T1000 (cell line): Measurements from ENCODE around the gene FTHL17.

Experiments used
- DNase-seq: peaks from one replicate; lab custom pipeline; 2025; ENCODE audit warnings: mixed read lengths; lab: John Stamatoyannopoulos, UW

FTHL17 gene

GRCh38 chrX:31038575-31039326, 33.1 kb downstream of the FTHL17 start:
- no peak for DNase-seq

- no peak for DNase-seq
These were observed 34.9 kb downstream of the FTHL17 start for GRCh38 chrX:31036895-31037294.

DNA sequence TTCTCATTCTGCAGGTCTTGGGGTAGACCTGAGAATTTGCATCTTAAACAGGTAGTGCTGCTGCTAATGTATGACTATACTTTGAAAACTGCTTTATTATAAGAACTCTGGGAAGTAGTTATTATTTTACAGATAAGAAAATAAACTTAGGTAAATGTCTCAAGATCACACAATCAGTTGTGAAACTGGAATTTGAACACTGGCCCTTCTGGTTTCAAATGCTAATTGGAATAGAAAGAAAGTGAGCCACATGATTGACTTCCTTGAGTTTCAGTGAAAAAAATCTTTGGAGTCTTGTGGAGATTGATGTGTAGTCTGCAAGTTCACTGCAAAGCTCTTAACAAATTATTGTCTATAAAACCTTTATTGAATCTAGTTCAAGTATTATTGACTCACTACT, 44.5 kb downstream of the FTHL17 start:
- DNase-seq = no peak

DNA sequence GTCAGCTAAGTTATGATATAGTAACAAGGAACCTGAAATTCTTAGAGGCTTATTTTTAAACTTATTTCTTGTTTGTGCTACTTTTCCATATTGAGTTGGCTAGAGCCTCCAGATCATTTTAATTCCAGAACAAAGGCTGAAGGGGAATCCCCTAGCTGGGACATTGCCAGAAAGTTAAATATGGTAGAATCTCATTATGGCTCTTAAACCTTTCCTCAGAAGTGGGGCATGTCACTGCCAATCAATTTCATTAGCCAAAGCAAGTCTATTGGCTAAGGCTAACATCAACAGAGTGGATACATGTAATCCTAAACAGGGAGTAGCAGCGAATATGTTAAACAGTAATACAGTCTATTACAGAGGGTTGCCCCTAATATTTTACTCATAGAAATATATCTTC, 47.0 kb downstream of the FTHL17 start:
- no peak for DNase-seq

DNA sequence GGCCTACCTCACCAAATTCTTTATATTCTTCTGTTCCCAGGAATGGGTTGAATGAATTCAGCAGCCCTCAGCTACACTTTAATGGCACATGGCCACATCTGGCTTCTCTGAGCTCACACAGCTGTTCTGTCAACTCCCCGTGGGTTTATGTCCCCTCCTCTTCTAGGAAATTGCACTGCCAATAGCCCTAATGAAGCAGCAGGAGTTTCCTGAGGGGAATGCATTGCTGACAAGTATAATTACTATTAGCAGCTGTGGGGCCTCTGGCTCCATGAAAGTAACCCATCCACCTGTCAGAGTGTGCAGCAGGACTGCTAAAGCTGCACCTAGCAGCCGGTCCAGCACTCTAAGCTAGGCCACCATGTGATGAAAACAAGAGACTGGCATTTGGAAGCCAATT, 50.3 kb downstream of the FTHL17 start:
- no peak for DNase-seq
